GF-D8 (cell line): ENCODE measurements around the gene PPME1.

Experiments used
- DNase-seq: peaks from one replicate; lab custom pipeline; 2025; lab: John Stamatoyannopoulos, UW

The PPME1 gene

GRCh38 chr11:74232311-74232950 is 61.3 kb downstream of the PPME1 start:
- no peak for DNase-seq

GRCh38 chr11:74233683-74234082 is 62.6 kb downstream of the PPME1 start:
- DNase-seq = no peak

- no peak for DNase-seq
Observed at GRCh38 chr11:74235121-74235520, 64.0 kb downstream of the PPME1 start.

GRCh38 chr11:74237541-74237940 is 66.5 kb downstream of the PPME1 start:
- DNase-seq = no peak

GRCh38 chr11:74238243-74238642 is 67.2 kb downstream of the PPME1 start:
- no peak for DNase-seq

- DNase-seq = no peak
Observed at GRCh38 chr11:74248469-74248868, 77.4 kb downstream of the PPME1 start.

GRCh38 chr11:74249496-74249895 is 78.4 kb downstream of the PPME1 start:
- DNase-seq = no peak

GRCh38 chr11:74253361-74253760 is 82.3 kb downstream of the PPME1 start:
- DNase-seq = no peak

GRCh38 chr11:74255741-74256375 is 84.8 kb downstream of the PPME1 start:
- peak; percentile 26 for DNase-seq

GRCh38 chr11:74256378-74257133 is 85.5 kb downstream of the PPME1 start:
- DNase-seq = no peak

- no peak for DNase-seq
Observed at GRCh38 chr11:74257959-74258553, 87.0 kb downstream of the PPME1 start.

- DNase-seq = no peak
Observed at GRCh38 chr11:74262725-74263124, 91.6 kb downstream of the PPME1 start.

GRCh38 chr11:74265256-74265655 is 94.2 kb downstream of the PPME1 start:
- no peak for DNase-seq

GRCh38 chr11:74267014-74267413 is 95.9 kb downstream of the PPME1 start:
- DNase-seq = no peak

GRCh38 chr11:74268456-74268855 is 97.4 kb downstream of the PPME1 start:
- DNase-seq = no peak

GRCh38 chr11:74269161-74269811 is 98.2 kb downstream of the PPME1 start:
- no peak for DNase-seq

GRCh38 chr11:74272276-74272675 is 101.2 kb downstream of the PPME1 start:
- no peak for DNase-seq

GRCh38 chr11:74276581-74276980 is 105.5 kb downstream of the PPME1 start:
- DNase-seq = no peak

GRCh38 chr11:74278103-74278502 is 107.0 kb downstream of the PPME1 start:
- no peak for DNase-seq

GRCh38 chr11:74278721-74279161 is 107.7 kb downstream of the PPME1 start:
- no peak for DNase-seq

- no peak for DNase-seq
Observed at GRCh38 chr11:74279256-74279655, 108.2 kb downstream of the PPME1 start.

GRCh38 chr11:74280494-74280893 is 109.4 kb downstream of the PPME1 start:
- DNase-seq = no peak
